Type B pancreatic cell (in vitro differentiated cells): ENCODE results near the gene TNS3. TPM values are rescaled to one million over a fixed set of nuclear protein-coding genes. Genes with fewer than 3 reads are reported as not detected.

Experiments
- DNase-seq: peaks from one replicate; pipeline ENCODE4 v3.0.0; 2021; ENCODE audit warnings: mixed read lengths; ENCODE audit not compliant: unreplicated experiment; ENCODE audit errors: extremely low spot score
- H3K27ac Mint-ChIP-seq: 2 replicates; pipeline ENCODE4 v1.8.0; 2021; ENCODE audit warnings: mild to moderate bottlenecking, mixed read lengths
- H3K27me3 Mint-ChIP-seq: 2 replicates; pipeline ENCODE4 v1.8.0; 2021; ENCODE audit warnings: mixed read lengths
- H3K36me3 Mint-ChIP-seq: 2 replicates; pipeline ENCODE4 v1.8.0; 2021; ENCODE audit warnings: mixed read lengths
- H3K4me1 Mint-ChIP-seq: one replicate; pipeline ENCODE4 v1.8.0; 2021; ENCODE audit warnings: mixed read lengths; ENCODE audit not compliant: unreplicated experiment
- H3K4me3 Mint-ChIP-seq: 2 replicates; pipeline ENCODE4 v1.8.0; 2021; ENCODE audit warnings: mild to moderate bottlenecking, mixed read lengths
- H3K9me3 Mint-ChIP-seq: 2 replicates; pipeline ENCODE4 v1.8.0; 2021; ENCODE audit warnings: mixed read lengths
- CTCF ChIP-seq: fragments of 200-600 bp; sonication (generic); conservative IDR thresholded peaks from 2 replicates; pipeline ENCODE4 v1.5.0; 2021; ENCODE audit warnings: antibody characterized with exemption, mild to moderate bottlenecking
- total RNA-seq: library from RNA; stranded (reverse); gene quantifications from 2 replicates; pipeline ENCODE4 v1.2.1, GENCODE V29; 2021; ENCODE audit warnings: low replicate concordance

TNS3 gene
- total RNA-seq, 1 donor from 2014 or later = 138 TPM

DNA sequence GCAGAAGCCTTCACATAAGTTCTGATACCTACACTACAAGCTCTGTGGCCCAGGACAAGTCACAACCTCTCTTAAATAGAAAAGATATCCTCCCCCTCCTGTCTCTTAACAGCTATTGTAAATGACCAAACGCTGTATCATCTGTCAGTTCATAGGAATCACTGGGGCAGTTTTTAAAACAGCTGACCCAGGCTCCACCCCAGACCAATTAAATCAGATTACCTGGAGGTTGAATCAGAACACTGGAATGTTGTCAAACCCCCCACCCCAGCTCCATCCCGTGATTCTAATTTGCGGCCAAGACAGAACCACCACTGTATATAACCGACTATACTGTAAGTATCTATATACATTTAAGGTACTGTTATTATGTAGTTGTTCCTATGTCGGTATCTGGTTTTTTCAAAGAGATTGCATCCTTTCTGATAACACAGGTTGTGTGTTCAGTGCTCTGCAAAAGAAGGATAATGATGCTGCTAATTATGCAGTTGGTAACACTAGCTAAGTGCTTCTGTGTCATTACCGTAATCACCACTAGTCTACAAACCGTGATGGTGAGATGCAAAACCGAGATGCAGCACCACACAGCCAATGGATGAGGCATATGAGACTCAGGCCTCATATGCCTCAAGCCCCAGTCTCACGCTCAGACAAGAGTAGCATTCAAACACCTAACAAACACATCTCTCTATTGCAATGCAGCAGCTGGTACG is 47.4 kb downstream of the TNS3 start:
- peak; percentile 56 for TF ChIP-seq CTCF
- H3K4me3 Mint-ChIP-seq = peak overlapping the region; percentile 95

GRCh38 chr7:47531584-47532492 is 50.1 kb downstream of the TNS3 start:
- peaks cover 24% of the 10 kb centered on the region for H3K36me3 Mint-ChIP-seq
- H3K27me3 Mint-ChIP-seq = peaks cover 3% of the 10 kb centered on the region
- no peak for TF ChIP-seq CTCF
- no peak for DNase-seq
- H3K4me3 Mint-ChIP-seq = no peak overlapping the region
- peaks cover 34% of the 10 kb centered on the region for H3K4me1 Mint-ChIP-seq
- peaks cover 4% of the 10 kb centered on the region for H3K9me3 Mint-ChIP-seq
- H3K27ac Mint-ChIP-seq = no peak overlapping the region

More for the DNA sequence above, 47.4 kb downstream of the TNS3 start:
- H3K27me3 Mint-ChIP-seq = peaks cover 3% of the 10 kb centered on the region
- peaks cover 12% of the 10 kb centered on the region for H3K36me3 Mint-ChIP-seq
- H3K27ac Mint-ChIP-seq = peak overlapping the region; percentile 90
- peaks cover 4% of the 10 kb centered on the region for H3K9me3 Mint-ChIP-seq
- H3K4me1 Mint-ChIP-seq = peaks cover 44% of the 10 kb centered on the region
- DNase-seq = no peak

- Mint-ChIP-seq H3K4me1 (peaks cover 23% of the 10 kb centered on the region), H3K27ac (no peak overlapping the region)
Observed at GRCh38 chr7:47529826-47530555, 51.9 kb downstream of the TNS3 start.

DNA sequence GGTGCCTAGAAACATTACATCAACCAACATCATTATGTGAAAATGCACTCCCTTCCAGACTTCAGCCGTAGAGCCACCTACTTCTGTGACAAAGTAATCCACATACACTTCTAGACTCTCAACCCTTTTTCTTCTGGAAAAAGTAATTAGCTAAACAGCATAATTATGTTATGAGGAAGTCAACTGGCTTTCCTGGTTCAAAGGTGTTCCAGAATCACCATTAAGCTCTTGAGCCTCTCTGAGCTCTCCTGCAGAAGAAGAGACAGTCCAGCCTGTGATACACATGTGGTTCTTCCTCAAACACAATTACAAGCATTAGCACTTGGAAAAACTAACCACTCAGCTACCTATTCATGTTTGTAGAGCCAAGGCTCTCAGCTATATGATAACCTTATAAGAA is 52.5 kb downstream of the TNS3 start:
- no peak for DNase-seq
- Mint-ChIP-seq H3K4me1 (peaks cover 18% of the 10 kb centered on the region), H3K4me3 (no peak overlapping the region), H3K27ac (peak overlapping the region; percentile 2), H3K9me3 (peaks cover 4% of the 10 kb centered on the region), H3K27me3 (no peaks in the 10 kb centered on the region), H3K36me3 (peaks cover 32% of the 10 kb centered on the region)
- TF ChIP-seq CTCF = no peak

More at GRCh38 chr7:47529826-47530555, 51.9 kb downstream of the TNS3 start:
- no peak for TF ChIP-seq CTCF
- Mint-ChIP-seq H3K9me3 (peaks cover 4% of the 10 kb centered on the region), H3K4me3 (no peak overlapping the region), H3K36me3 (peaks cover 32% of the 10 kb centered on the region), H3K27me3 (no peaks in the 10 kb centered on the region)
- no peak for DNase-seq

DNA sequence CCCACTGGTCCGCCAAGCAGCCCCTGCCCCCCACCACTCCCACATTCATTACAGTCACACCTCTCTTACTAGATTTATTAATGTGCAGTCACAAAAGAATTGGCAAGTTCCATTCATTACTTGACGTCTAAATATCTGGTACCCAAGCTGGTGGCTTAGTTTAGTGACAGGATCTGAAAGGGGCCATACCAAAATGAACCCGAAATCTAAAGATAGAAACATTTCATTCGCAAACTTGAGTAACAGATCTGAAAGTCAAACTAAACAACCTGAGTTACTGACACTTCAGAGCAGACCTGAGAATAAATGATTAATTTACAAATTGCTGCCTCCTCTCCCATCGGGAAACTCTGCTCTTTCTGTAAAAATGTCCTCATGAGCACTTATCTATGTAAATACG is 53.4 kb downstream of the TNS3 start:
- TF ChIP-seq CTCF = no peak
- H3K9me3 Mint-ChIP-seq = peaks cover 4% of the 10 kb centered on the region

More for the DNA sequence above, 53.4 kb downstream of the TNS3 start:
- Mint-ChIP-seq H3K4me3 (no peak overlapping the region), H3K27me3 (no peaks in the 10 kb centered on the region), H3K36me3 (peaks cover 35% of the 10 kb centered on the region), H3K27ac (no peak overlapping the region), H3K4me1 (peaks cover 15% of the 10 kb centered on the region)
- no peak for DNase-seq
